NT2/D1 (cell line): ENCODE results near the gene MICALL2.

ENCODE experiments used
- YY1 ChIP-seq: IDR thresholded peaks from 2 replicates; pipeline ENCODE4 v1.6.1; 2011; ENCODE audit not compliant: insufficient read length, insufficient read depth
- ZNF274 ChIP-seq: IDR thresholded peaks from 2 replicates; pipeline ENCODE4 v1.6.1; 2011; ENCODE audit warnings: mild to moderate bottlenecking, low read depth, low read length

DNA sequence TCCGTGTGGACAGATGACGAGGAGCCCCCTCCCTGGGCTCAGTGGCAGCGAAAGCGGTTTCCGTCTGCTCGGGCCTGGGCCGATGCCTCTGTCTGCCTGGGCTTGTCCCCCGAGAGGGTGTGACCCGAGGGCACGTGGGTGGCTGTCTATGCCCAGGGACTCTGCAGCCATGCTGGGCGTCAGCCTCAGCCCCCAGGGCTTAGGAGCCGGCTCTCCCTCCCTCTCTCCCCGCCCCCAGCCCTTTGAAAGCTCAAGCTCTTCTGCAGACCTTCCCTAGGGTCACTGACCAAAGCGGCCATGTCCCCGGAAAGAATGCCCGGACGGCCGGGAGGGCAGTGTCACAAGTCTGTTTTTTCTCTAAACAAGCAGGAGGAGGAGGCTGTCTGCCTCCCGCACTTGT, 7.1 kb downstream of the MICALL2 start:
- TF ChIP-seq YY1 (no peak), ZNF274 (no peak)
